K562 (cell line): ENCODE data around the gene CPT1A. TPM values are rescaled to one million over a fixed set of nuclear protein-coding genes. Genes with fewer than 3 reads are reported as not detected.
A peak's percentile ranks its signal among the peaks of the same experiment; 100 is the strongest.

ENCODE experiments used
- DIDO1 ChIP-seq: fragments of 450-650 bp; IDR thresholded peaks from 2 replicates; pipeline ENCODE4 v1.6.1; 2016; ENCODE audit warnings: low read depth, missing biosample characterization, missing genetic modification characterization
- ETV5 ChIP-seq: sonication (generic); formaldehyde crosslinking; IDR thresholded peaks from 2 replicates; pipeline ENCODE4 v1.4.0; 2020; ENCODE audit warnings: low read depth, mild to moderate bottlenecking, missing genetic modification reagents
- FOS ChIP-seq: IDR thresholded peaks from 3 replicates; pipeline ENCODE4 v1.6.1; 2011; ENCODE audit not compliant: insufficient read length; ENCODE audit errors: extremely low read depth
- PCBP1 ChIP-seq: fragments of 200-400 bp; formaldehyde crosslinking; IDR thresholded peaks from 2 replicates; pipeline ENCODE4 v1.6.1; 2018; ENCODE audit warnings: mild to moderate bottlenecking, low read depth, low read length; ENCODE audit not compliant: poor library complexity, severe bottlenecking
- RBM34 ChIP-seq: fragments of 200-400 bp; formaldehyde crosslinking; IDR thresholded peaks from 2 replicates; pipeline ENCODE4 v1.6.1; 2018; ENCODE audit warnings: low read length, borderline replicate concordance; ENCODE audit not compliant: insufficient read depth
- RFX5 ChIP-seq: IDR thresholded peaks from 2 replicates; pipeline ENCODE4 v1.6.1; 2011; ENCODE audit warnings: low read depth, mild to moderate bottlenecking, improper control_type of control experiment, low read length
- SIN3A ChIP-seq, 2 experiments: fragments of 150-350 bp in 1 of 2; IDR thresholded peaks; 2 replicates each; pipeline ENCODE4 v1.6.1; 2011 to 2016; ENCODE audit warnings: borderline replicate concordance in 2 of 2, low read depth in 2 of 2, low read length in 2 of 2, mild to moderate bottlenecking in 2 of 2, moderate library complexity in 2 of 2; ENCODE audit not compliant: control insufficient read depth in 1 of 2
- ZNF197 ChIP-seq: fragments of 200-800 bp; sonication (Bioruptor generic); IDR thresholded peaks from 2 replicates; pipeline ENCODE4 v1.6.1; 2016; ENCODE audit warnings: low read depth, missing genetic modification characterization, missing compliant biosample characterization
- ZNF436 ChIP-seq: fragments of 250-450, 450-650 bp; sonication (Bioruptor Pico); formaldehyde crosslinking; IDR thresholded peaks from 2 replicates; pipeline ENCODE4 v1.7.0; 2020; ENCODE audit warnings: mild to moderate bottlenecking
- ZNF518B ChIP-seq: fragments of 250-450 bp; sonication (Bioruptor Pico); IDR thresholded peaks from 2 replicates; pipeline ENCODE4 v1.5.0; 2021; ENCODE audit warnings: mild to moderate bottlenecking, moderate library complexity
- ZNF584 ChIP-seq: fragments of 200-800 bp; sonication (Bioruptor generic); IDR thresholded peaks from 2 replicates; pipeline ENCODE4 v1.6.1; 2016; ENCODE audit warnings: low read depth, mild to moderate bottlenecking, missing genetic modification characterization, missing compliant biosample characterization
- ZNF717 ChIP-seq: fragments of 250-450 bp; sonication (Bioruptor Pico); IDR thresholded peaks from 2 replicates; pipeline ENCODE4 v1.5.0; 2021
- polyA plus RNA-seq, 8 experiments: library from polyadenylated mRNA; depleted of rRNA in 4 of 8; stranded (reverse) in 5 of 8; unstranded in 3 of 8; fragments of >200 nt; fragmentation: Nextera tagmentation in 2 of 8; fragmentation: Illumina TruSeq in 1 of 8; extraction: Ambion mirVana in 2 of 8; extraction: Trizol in 1 of 8; gene quantifications; 2 replicates each; pipeline versions ENCODE4 v1.2.1 to v1.2.3, GENCODE V29; 2011 to 2014; ENCODE audit warnings: inconsistent platforms in 1 of 8, missing spikeins in 1 of 8
- total RNA-seq, 7 experiments: library from RNA; depleted of rRNA in 6 of 7; stranded (reverse); fragments of >200 nt in 6 of 7; fragmentation: Illumina TruSeq in 2 of 7; extraction: Trizol in 2 of 7; gene quantifications; 2 replicates each; pipeline versions ENCODE4 v1.2.1 to v1.2.3, GENCODE V29; 2011 to 2021; ENCODE audit warnings: low replicate concordance in 1 of 7
- TF ChIP-seq, protein P1 (sequence below): fragments of 450-650 bp; IDR thresholded peaks from 2 replicates; pipeline ENCODE4 v1.6.1; 2016; ENCODE audit warnings: mild to moderate bottlenecking

Gene CPT1A
- total and polyA plus RNA-seq, 9 of the 15 experiments (the other 6 are each of a cell fraction or from before 2014, with no cell fraction given), result 2.6 to 29.1 (median 12.3) TPM

- TF ChIP-seq DIDO1 (no peak), ZNF197 (no peak), ZNF584 (CRISPR knock-in tag) (no peak), FOS (no peak), ZNF436 (no peak), RBM34 (no peak), PCBP1 (peak; percentile 82), ZNF518B (CRISPR knock-in tag) (no peak), ZNF717 (CRISPR knock-in tag) (no peak), RFX5 (no peak), ETV5 (CRISPR knock-in tag) (no peak), SIN3A (IDR thresholded peaks at IDR 0.05; ENCODE audit: borderline replicate concordance in 2 of 2, control insufficient read depth in 1 of 2, low read depth in 2 of 2, low read length in 2 of 2) (peak in 1 of 2 experiments; percentile 47; a peak in 2 of 4 replicates)
- TF ChIP-seq, protein P1, sequence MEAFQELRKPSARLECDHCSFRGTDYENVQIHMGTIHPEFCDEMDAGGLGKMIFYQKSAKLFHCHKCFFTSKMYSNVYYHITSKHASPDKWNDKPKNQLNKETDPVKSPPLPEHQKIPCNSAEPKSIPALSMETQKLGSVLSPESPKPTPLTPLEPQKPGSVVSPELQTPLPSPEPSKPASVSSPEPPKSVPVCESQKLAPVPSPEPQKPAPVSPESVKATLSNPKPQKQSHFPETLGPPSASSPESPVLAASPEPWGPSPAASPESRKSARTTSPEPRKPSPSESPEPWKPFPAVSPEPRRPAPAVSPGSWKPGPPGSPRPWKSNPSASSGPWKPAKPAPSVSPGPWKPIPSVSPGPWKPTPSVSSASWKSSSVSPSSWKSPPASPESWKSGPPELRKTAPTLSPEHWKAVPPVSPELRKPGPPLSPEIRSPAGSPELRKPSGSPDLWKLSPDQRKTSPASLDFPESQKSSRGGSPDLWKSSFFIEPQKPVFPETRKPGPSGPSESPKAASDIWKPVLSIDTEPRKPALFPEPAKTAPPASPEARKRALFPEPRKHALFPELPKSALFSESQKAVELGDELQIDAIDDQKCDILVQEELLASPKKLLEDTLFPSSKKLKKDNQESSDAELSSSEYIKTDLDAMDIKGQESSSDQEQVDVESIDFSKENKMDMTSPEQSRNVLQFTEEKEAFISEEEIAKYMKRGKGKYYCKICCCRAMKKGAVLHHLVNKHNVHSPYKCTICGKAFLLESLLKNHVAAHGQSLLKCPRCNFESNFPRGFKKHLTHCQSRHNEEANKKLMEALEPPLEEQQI, result no peak
These were observed 90.3 kb downstream of the CPT1A start, which contains the start of gene TESMIN (continued) for GRCh38 chr11:68751331-68751856.
